BLaER1 treated with 17β-estradiol and CSF1 and Interleukin-3, amounts not matched to agents 10 nM and 100 nM (cell line): ENCODE results near the gene EXOSC5.

Source experiments
- H3K27ac ChIP-seq, 11 experiments: shearing (Covaris generic); formaldehyde crosslinking; 2 replicates each; pipeline ENCODE4 v1.8.1; 2022
- H3K27me3 ChIP-seq, 11 experiments: shearing (Covaris generic); formaldehyde crosslinking; 2 replicates each; pipeline ENCODE4 v1.8.1; 2022
- H3K36me3 ChIP-seq, 11 experiments: shearing (Covaris generic); formaldehyde crosslinking; 2 replicates each; pipeline ENCODE4 v1.8.1; 2022
- H3K4me1 ChIP-seq, 10 experiments: shearing (Covaris generic); formaldehyde crosslinking; 2 replicates each; pipeline ENCODE4 v1.8.1; 2022
- H3K4me2 ChIP-seq, 11 experiments: shearing (Covaris generic); formaldehyde crosslinking; 2 replicates each; pipeline ENCODE4 v1.8.1; 2022
- H3K4me3 ChIP-seq, 10 experiments: shearing (Covaris generic); formaldehyde crosslinking; 2 replicates each; pipeline ENCODE4 v1.8.1; 2022
- H3K9ac ChIP-seq, 11 experiments: shearing (Covaris generic); formaldehyde crosslinking; 2 replicates each; pipeline ENCODE4 v1.8.1; 2022
- H3K9me3 ChIP-seq, 11 experiments: shearing (Covaris generic); formaldehyde crosslinking; replicated peaks in 1 of 11; 2 replicates each; pipeline ENCODE4 v1.8.1; 2022
- H4K20me1 ChIP-seq, 11 experiments: shearing (Covaris generic); formaldehyde crosslinking; 2 replicates each; pipeline ENCODE4 v1.8.1; 2022
- Cebpa-rat ChIP-seq, 11 experiments: shearing (Covaris generic); IDR thresholded peaks; 2 replicates each; pipeline ENCODE4 v1.8.1; 2022

Gene EXOSC5

DNA sequence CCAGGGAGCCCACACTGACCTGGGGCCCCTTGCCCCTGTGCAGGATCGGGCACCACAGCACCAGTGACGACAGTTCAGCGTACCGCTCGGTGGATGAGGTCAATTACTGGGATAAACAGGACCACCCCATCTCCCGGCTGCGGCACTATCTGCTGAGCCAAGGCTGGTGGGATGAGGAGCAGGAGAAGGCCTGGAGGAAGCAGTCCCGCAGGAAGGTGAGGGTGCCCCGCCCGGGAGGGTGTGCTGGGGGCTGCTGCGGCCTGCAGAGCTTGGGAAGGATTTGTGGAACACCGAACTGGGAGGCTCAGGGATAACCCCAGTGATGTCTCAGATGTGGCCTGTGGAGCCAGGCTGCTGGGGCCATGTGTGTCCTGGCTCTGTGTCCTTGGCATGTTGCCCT lies 25.8 kb upstream of the EXOSC5 start:
- no peaks in the 10 kb centered on the region for H3K9me3 ChIP-seq
- H3K4me2 ChIP-seq, result peak overlapping the region in 3 of 11 experiments; percentile 3 to 84 (median 76); a peak in 3 of 22 replicates
- H3K4me1 ChIP-seq, result peaks cover 28 to 92% (median 63%) of the 10 kb centered on the region in 10 experiments
- peaks cover 66 to 88% (median 81%) of the 10 kb centered on the region in 11 experiments for H3K36me3 ChIP-seq
- H3K4me3 ChIP-seq, result no peak overlapping the region
- H3K27ac ChIP-seq, result peak overlapping the region in 1 of 11 experiments; percentile 3; a peak in 3 of 22 replicates
- TF ChIP-seq Cebpa-rat (IDR thresholded peaks at IDR 0.05), result no peak
- no peaks in the 10 kb centered on the region for H3K27me3 ChIP-seq
- peaks cover 0 to 20% (median 0%) of the 10 kb centered on the region in 11 experiments; a peak in 2 of 22 replicates for H4K20me1 ChIP-seq
- H3K9ac ChIP-seq, result no peak overlapping the region; a peak in 1 of 22 replicates

DNA sequence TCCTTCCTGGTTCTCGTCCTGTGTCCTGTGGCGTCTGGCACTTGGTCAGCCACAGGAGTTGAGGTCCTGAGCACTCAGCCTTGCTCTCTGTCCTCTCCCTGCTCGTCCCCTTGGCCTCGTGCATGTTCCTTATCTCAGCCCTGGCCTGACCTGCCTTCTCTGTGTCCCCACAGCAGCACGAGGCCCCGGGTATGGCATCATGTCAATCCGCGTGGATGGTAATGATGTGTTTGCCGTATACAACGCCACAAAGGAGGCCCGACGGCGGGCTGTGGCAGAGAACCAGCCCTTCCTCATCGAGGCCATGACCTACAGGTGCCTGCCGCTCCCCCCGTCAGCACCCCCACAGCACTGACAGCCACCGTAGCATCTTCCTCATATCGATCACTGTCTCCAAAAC lies 25.3 kb upstream of the EXOSC5 start:
- no peaks in the 10 kb centered on the region for H3K27me3 ChIP-seq
- H3K4me2 ChIP-seq, result peak overlapping the region in 3 of 11 experiments; percentile 71 to 84 (median 76); a peak in 7 of 22 replicates
- H3K27ac ChIP-seq, result peak overlapping the region in 3 of 11 experiments; percentile 3 to 83 (median 26); a peak in 4 of 22 replicates
- no peak overlapping the region for H3K4me3 ChIP-seq
- H4K20me1 ChIP-seq, result peaks cover 0 to 20% (median 0%) of the 10 kb centered on the region in 11 experiments; a peak in 2 of 22 replicates
- H3K4me1 ChIP-seq, result peaks cover 23 to 91% (median 58%) of the 10 kb centered on the region in 10 experiments
- peaks cover 68 to 93% (median 85%) of the 10 kb centered on the region in 11 experiments for H3K36me3 ChIP-seq
- H3K9ac ChIP-seq, result no peak overlapping the region; a peak in 1 of 22 replicates
- no peak for TF ChIP-seq Cebpa-rat (IDR thresholded peaks at IDR 0.05)
- no peaks in the 10 kb centered on the region for H3K9me3 ChIP-seq

GRCh38 chr19:41421973-41422372 lies 24.8 kb upstream of the EXOSC5 start:
- Histone ChIP-seq H3K27me3 (no peaks in the 10 kb centered on the region), H3K9ac (peak overlapping the region in 2 of 11 experiments; percentile 64 to 70; a peak in 3 of 22 replicates), H3K4me3 (no peak overlapping the region), H3K4me2 (peak overlapping the region in 4 of 11 experiments; percentile 71 to 91 (median 80); a peak in 7 of 22 replicates), H3K4me1 (peaks cover 20 to 90% (median 54%) of the 10 kb centered on the region in 10 experiments), H3K27ac (peak overlapping the region in 4 of 11 experiments; percentile 79 to 85 (median 84); a peak in 5 of 22 replicates), H3K36me3 (peaks cover 73 to 98% (median 89%) of the 10 kb centered on the region in 11 experiments), H3K9me3 (no peaks in the 10 kb centered on the region), H4K20me1 (peaks cover 0 to 20% (median 0%) of the 10 kb centered on the region in 11 experiments; a peak in 2 of 22 replicates)
- TF ChIP-seq Cebpa-rat (IDR thresholded peaks at IDR 0.05), result no peak

DNA sequence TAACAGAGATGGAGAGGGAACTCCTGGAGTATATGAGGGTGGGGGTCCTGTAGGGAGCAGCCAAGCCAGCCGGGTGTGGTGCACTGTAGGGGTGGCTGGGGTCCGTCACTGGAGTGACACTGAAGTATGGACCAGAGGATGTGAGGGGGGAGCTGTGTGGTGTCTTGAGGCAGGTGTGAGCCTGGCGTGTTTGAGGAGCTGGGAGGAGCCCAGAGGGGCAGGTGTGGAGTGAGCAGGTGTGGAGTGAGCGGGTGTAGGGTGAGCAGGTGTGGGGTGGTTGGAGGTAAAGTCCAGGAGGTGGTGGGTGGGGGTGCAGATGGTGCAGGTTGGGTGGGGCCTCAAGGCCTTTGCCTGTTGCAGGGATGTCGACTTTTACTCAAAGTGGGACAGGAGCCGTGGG lies 24.2 kb upstream of the EXOSC5 start:
- TF ChIP-seq Cebpa-rat (IDR thresholded peaks at IDR 0.05), result no peak
- peak overlapping the region in 9 of 11 experiments; percentile 45 to 91 (median 76); a peak in 15 of 22 replicates for H3K4me2 ChIP-seq
- H4K20me1 ChIP-seq, result peaks cover 0 to 20% (median 0%) of the 10 kb centered on the region in 11 experiments; a peak in 2 of 22 replicates
- no peaks in the 10 kb centered on the region for H3K27me3 ChIP-seq
- no peak overlapping the region for H3K4me3 ChIP-seq
- H3K9ac ChIP-seq, result peak overlapping the region in 8 of 11 experiments; percentile 53 to 76 (median 68); a peak in 11 of 22 replicates
- H3K27ac ChIP-seq, result peak overlapping the region in 9 of 11 experiments; percentile 60 to 90 (median 83); a peak in 18 of 22 replicates
- H3K36me3 ChIP-seq, result peaks cover 78 to 98% (median 94%) of the 10 kb centered on the region in 11 experiments
- H3K4me1 ChIP-seq, result peaks cover 13 to 88% (median 50%) of the 10 kb centered on the region in 10 experiments
- H3K9me3 ChIP-seq, result no peaks in the 10 kb centered on the region

DNA sequence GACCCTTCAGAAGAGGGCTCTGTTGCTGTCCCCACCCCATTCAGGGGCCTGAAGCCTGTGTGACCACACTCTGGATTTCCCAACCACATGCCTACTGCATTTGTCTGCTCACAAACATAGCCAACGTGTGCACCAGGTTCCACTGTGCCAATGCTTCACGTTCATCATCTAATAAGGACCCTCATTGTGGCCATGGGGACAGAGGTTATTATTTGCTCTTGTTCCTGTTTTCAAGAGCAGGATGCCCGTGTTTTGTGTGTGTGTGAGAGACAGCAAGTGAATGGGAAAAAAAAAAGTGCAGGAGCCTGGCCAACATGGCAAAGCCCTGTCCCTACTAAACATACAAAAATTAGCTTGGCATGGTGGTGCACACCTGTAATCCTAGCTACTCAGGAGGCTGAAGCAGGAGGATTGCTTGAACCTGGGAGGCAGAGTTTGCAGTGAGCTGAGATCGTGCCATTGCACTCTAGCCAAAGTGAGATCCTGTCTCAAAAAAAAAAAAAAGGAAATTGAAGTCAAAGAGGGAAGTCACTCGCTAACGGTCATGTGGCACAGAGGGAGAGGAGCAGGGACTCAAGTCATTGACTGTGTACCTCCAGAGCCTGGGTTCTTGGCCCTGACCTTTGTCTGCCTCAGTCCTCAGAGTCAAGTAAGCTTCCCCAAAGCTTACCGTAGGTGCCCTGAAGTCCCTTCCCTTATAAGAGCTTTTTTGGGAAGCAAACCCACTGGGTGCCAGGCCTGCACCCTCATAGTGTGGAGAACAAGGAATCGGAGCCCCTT lies 23.1 kb upstream of the EXOSC5 start:
- peaks cover 0 to 13% (median 0%) of the 10 kb centered on the region in 11 experiments; a peak in 2 of 22 replicates for H4K20me1 ChIP-seq
- H3K4me3 ChIP-seq, result peak overlapping the region in 2 of 10 experiments; percentile 24 to 48; a peak in 3 of 20 replicates
- peaks cover 15 to 85% (median 49%) of the 10 kb centered on the region in 10 experiments for H3K4me1 ChIP-seq
- H3K9ac ChIP-seq, result peak overlapping the region in 10 of 11 experiments; percentile 34 to 76 (median 66); a peak in 18 of 22 replicates
- TF ChIP-seq Cebpa-rat (IDR thresholded peaks at IDR 0.05), result no peak
- no peaks in the 10 kb centered on the region for H3K9me3 ChIP-seq
- peak overlapping the region; percentile 9 to 90 (median 80); a peak in 20 of 22 replicates for H3K27ac ChIP-seq
- H3K27me3 ChIP-seq, result no peaks in the 10 kb centered on the region
- H3K36me3 ChIP-seq, result peaks cover 72 to 98% (median 91%) of the 10 kb centered on the region in 11 experiments
- H3K4me2 ChIP-seq, result peak overlapping the region; percentile 40 to 91 (median 71)

GRCh38 chr19:41416194-41416674 lies 19.1 kb upstream of the EXOSC5 start:
- H3K9ac ChIP-seq, result no peak overlapping the region
- H4K20me1 ChIP-seq, result no peaks in the 10 kb centered on the region
- H3K9me3 ChIP-seq, result no peaks in the 10 kb centered on the region
- TF ChIP-seq Cebpa-rat (IDR thresholded peaks at IDR 0.05), result no peak
- no peaks in the 10 kb centered on the region for H3K27me3 ChIP-seq
- H3K4me1 ChIP-seq, result peaks cover 47 to 87% (median 70%) of the 10 kb centered on the region in 10 experiments
- H3K27ac ChIP-seq, result peak overlapping the region in 3 of 11 experiments; percentile 10 to 41 (median 23); a peak in 3 of 22 replicates
- no peak overlapping the region for H3K4me3 ChIP-seq
- peak overlapping the region in 2 of 11 experiments; percentile 1 to 4; a peak in 1 of 22 replicates for H3K4me2 ChIP-seq
- H3K36me3 ChIP-seq, result peaks cover 63 to 95% (median 77%) of the 10 kb centered on the region in 11 experiments

GRCh38 chr19:41415154-41415571 lies 18.0 kb upstream of the EXOSC5 start:
- H3K4me2 ChIP-seq, result peak overlapping the region; percentile 34 to 91 (median 82)
- H3K27ac ChIP-seq, result peak overlapping the region in 8 of 11 experiments; percentile 69 to 99 (median 94); a peak in 16 of 22 replicates
- H3K36me3 ChIP-seq, result peaks cover 60 to 95% (median 78%) of the 10 kb centered on the region in 11 experiments
- peak overlapping the region in 7 of 11 experiments; percentile 32 to 65 (median 43); a peak in 8 of 22 replicates for H3K9ac ChIP-seq
- H3K27me3 ChIP-seq, result no peaks in the 10 kb centered on the region
- 0 out of 20 replicates have a peak overlapping the region, but pooled peaks of 1 of the 10 experiments have one; percentile 15 for H3K4me3 ChIP-seq
- peaks cover 48 to 87% (median 70%) of the 10 kb centered on the region in 10 experiments for H3K4me1 ChIP-seq
- no peak for TF ChIP-seq Cebpa-rat (IDR thresholded peaks at IDR 0.05)
- no peaks in the 10 kb centered on the region for H3K9me3 ChIP-seq
- H4K20me1 ChIP-seq, result no peaks in the 10 kb centered on the region

DNA sequence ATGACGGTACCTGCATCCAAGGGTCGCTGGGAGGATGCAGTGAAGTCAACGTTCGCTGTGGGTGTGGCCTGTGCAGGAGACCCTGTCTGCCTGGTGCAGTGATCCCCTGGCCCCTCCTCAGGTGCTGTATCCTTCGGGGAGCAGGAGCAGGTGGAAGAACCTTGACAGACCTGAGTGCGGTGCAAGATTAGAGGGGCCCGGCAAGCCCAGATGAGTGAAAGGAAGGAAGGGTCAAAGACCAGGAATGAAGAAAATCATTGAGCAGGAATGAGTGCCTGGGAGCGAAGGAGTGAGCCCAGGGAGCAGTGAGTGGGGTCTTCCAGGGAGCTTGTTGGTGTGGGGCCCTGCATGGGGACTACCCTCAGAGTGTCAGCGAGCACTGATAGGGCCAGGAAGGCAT lies 17.3 kb upstream of the EXOSC5 start:
- Histone ChIP-seq H3K27ac (peak overlapping the region in 9 of 11 experiments; percentile 15 to 99 (median 93); a peak in 17 of 22 replicates), H3K4me1 (peaks cover 50 to 87% (median 70%) of the 10 kb centered on the region in 10 experiments), H3K4me3 (peak overlapping the region in 2 of 10 experiments; percentile 15 to 23; a peak in 1 of 20 replicates), H3K9ac (peak overlapping the region in 8 of 11 experiments; percentile 16 to 65 (median 49); a peak in 10 of 22 replicates), H4K20me1 (no peaks in the 10 kb centered on the region), H3K36me3 (peaks cover 54 to 88% (median 71%) of the 10 kb centered on the region in 11 experiments), H3K27me3 (no peaks in the 10 kb centered on the region), H3K9me3 (no peaks in the 10 kb centered on the region), H3K4me2 (peak overlapping the region; percentile 34 to 91 (median 82))
- no peak for TF ChIP-seq Cebpa-rat (IDR thresholded peaks at IDR 0.05)
